ENCODE results near the gene SPHKAP.

The SPHKAP gene

DNA sequence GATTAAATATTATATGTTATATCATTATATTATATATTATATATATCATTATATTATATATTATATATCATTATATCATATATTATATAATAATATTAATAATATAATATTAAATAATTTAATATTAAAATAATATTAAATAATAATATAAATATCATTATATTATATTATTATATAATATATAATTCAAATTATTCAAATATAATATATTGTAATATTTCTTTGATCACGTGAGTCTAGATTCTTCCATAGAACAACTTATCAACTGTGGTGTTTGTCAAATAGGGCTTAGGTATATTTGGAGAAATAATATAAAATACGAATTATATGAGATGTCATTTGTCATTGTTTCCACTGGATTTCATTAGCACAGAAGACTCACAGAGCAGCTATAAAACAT lies 77.3 kb downstream of the SPHKAP start:
- no peak for DNase-seq (ENCODE audit: low read depth, low spot score)
- CTCF ChIA-PET: no interaction called here
- TF ChIP-seq, protein P1, sequence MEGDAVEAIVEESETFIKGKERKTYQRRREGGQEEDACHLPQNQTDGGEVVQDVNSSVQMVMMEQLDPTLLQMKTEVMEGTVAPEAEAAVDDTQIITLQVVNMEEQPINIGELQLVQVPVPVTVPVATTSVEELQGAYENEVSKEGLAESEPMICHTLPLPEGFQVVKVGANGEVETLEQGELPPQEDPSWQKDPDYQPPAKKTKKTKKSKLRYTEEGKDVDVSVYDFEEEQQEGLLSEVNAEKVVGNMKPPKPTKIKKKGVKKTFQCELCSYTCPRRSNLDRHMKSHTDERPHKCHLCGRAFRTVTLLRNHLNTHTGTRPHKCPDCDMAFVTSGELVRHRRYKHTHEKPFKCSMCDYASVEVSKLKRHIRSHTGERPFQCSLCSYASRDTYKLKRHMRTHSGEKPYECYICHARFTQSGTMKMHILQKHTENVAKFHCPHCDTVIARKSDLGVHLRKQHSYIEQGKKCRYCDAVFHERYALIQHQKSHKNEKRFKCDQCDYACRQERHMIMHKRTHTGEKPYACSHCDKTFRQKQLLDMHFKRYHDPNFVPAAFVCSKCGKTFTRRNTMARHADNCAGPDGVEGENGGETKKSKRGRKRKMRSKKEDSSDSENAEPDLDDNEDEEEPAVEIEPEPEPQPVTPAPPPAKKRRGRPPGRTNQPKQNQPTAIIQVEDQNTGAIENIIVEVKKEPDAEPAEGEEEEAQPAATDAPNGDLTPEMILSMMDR (IDR thresholded peaks at IDR 0.05; ENCODE audit: insufficient read depth, low read length, missing control alignments): no peak
- POLR2A ChIA-PET: no interaction called here
- H3K4me3 ChIP-seq (ENCODE audit: low read depth, low read length): no peak overlapping the region

DNA sequence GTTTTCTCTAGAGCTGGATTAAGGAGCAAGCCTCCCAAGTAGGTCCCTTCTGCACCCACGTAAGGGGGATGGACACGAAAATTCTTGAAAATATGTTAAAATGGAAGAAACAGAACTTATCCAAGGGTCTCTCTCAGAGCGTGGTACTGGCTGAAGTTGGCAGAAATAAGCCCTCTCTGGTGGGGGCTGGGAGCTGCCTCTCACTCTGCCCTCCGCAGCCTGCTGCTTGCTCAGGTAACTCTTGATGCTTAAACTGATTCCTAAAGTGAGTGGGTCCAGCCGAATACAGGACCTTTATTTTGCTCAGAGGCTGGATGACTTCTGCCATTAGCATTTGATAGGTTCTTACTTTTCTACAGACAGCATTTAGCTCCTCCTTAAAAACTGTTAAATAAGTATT lies 78.1 kb downstream of the SPHKAP start:
- DNase-seq (ENCODE audit: low read depth, low spot score): no peak
- TF ChIP-seq, protein P1 (IDR thresholded peaks at IDR 0.05; ENCODE audit: insufficient read depth, low read length, missing control alignments): no peak
- POLR2A ChIA-PET: no interaction called here
- H3K4me3 ChIP-seq (ENCODE audit: low read depth, low read length): no peak overlapping the region
- CTCF ChIA-PET: no interaction called here

GRCh38 chr2:228102949-228103348 lies 78.5 kb downstream of the SPHKAP start:
- ChIA-PET POLR2A (no interaction called here), CTCF (no interaction called here)
- TF ChIP-seq, protein P1 (IDR thresholded peaks at IDR 0.05; ENCODE audit: insufficient read depth, low read length, missing control alignments): no peak
- H3K4me3 ChIP-seq (ENCODE audit: low read depth, low read length): no peak overlapping the region
- DNase-seq (ENCODE audit: low read depth, low spot score): no peak

DNA sequence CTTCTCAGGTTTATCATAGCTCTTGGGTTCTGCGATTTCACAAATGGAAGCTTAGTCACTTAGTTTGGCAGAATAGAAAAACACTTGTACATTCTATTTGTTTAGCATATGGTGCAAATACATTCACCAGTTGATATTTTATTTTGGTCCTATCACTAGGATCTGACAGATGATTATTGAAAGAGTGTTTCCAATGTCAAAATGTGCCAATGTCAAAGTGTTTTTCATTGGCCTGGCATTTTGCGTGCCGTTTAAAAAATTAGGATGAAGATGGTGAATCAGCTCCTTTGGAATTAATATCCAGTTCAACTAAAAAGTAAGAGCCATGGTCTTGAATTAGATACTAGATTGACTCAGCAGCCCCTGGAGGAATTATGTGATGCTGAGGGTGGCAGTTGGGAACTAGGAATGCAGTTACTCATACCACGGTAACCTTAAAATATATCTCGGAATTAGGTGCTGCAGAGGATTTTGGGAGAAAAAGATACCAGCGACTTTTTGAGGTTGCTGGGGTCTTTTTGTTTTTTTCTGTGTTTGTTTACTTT lies 87.0 kb downstream of the SPHKAP start:
- DNase-seq (ENCODE audit: low read depth, low spot score): no peak
- ChIA-PET CTCF (no interaction called here), POLR2A (no interaction called here)
- TF ChIP-seq, protein P1 (IDR thresholded peaks at IDR 0.05; ENCODE audit: insufficient read depth, low read length, missing control alignments): no peak
- no peak overlapping the region for H3K4me3 ChIP-seq (ENCODE audit: low read depth, low read length)

- H3K4me3 ChIP-seq (ENCODE audit: low read depth, low read length): no peak overlapping the region
- POLR2A ChIA-PET: no interaction called here
- TF ChIP-seq, protein P1 (IDR thresholded peaks at IDR 0.05; ENCODE audit: insufficient read depth, low read length, missing control alignments): no peak
- DNase-seq (ENCODE audit: low read depth, low spot score): no peak
- CTCF ChIA-PET: no interaction called here
These were observed 89.4 kb downstream of the SPHKAP start for GRCh38 chr2:228092056-228092455.

GRCh38 chr2:228086561-228086960 lies 94.9 kb downstream of the SPHKAP start:
- DNase-seq (ENCODE audit: low read depth, low spot score): no peak
- TF ChIP-seq, protein P1 (IDR thresholded peaks at IDR 0.05; ENCODE audit: insufficient read depth, low read length, missing control alignments): no peak
- ChIA-PET POLR2A (no interaction called here), CTCF (no interaction called here)
- no peak overlapping the region for H3K4me3 ChIP-seq (ENCODE audit: low read depth, low read length)
